K562 (cell line): ENCODE results near the gene ZBTB32. TPM values are rescaled to one million over a fixed set of nuclear protein-coding genes. Genes with fewer than 3 reads are reported as not detected.

ENCODE experiments used
- ASH1L ChIP-seq: fragments of 450-650 bp; IDR thresholded peaks from 2 replicates; pipeline ENCODE4 v1.6.1; 2018; ENCODE audit warnings: borderline replicate concordance, mild to moderate bottlenecking, low read depth; ENCODE audit not compliant: partially characterized antibody
- C11orf30 ChIP-seq: fragments of 450-650 bp; IDR thresholded peaks from 2 replicates; pipeline ENCODE4 v1.6.1; 2016; ENCODE audit warnings: low read depth, mild to moderate bottlenecking
- HDAC2 ChIP-seq: fragments of 450-650 bp; IDR thresholded peaks from 2 replicates; pipeline ENCODE4 v1.6.1; 2016; ENCODE audit warnings: mild to moderate bottlenecking
- HDAC8 ChIP-seq: fragments of 450-650 bp; IDR thresholded peaks from 2 replicates; pipeline ENCODE4 v1.6.1; 2016; ENCODE audit warnings: mild to moderate bottlenecking, missing genetic modification characterization, moderate library complexity, missing compliant biosample characterization
- MCM7 ChIP-seq, 2 experiments: fragments of 450-650 bp; IDR thresholded peaks; 2 replicates each; pipeline ENCODE4 v1.6.1; 2016 to 2018
- NBN ChIP-seq: fragments of 450-650 bp; IDR thresholded peaks from 2 replicates; pipeline ENCODE4 v1.6.1; 2016; ENCODE audit warnings: low read depth, mild to moderate bottlenecking
- NCOA4 ChIP-seq: fragments of 450-650 bp; IDR thresholded peaks from 2 replicates; pipeline ENCODE4 v1.6.1; 2018; ENCODE audit warnings: mild to moderate bottlenecking; ENCODE audit not compliant: partially characterized antibody
- POLR2G ChIP-seq: fragments of 200-400 bp; formaldehyde crosslinking; IDR thresholded peaks from 2 replicates; pipeline ENCODE4 v1.6.1; 2017; ENCODE audit warnings: low read depth, mild to moderate bottlenecking, antibody characterized with exemption, low read length, moderate library complexity
- RBBP5 ChIP-seq: fragments of 200-600 bp; sonication (generic); IDR thresholded peaks from 2 replicates; pipeline ENCODE4 v1.6.1; 2012; ENCODE audit warnings: borderline replicate concordance, mild to moderate bottlenecking, low read length, control low read depth, inconsistent platforms; ENCODE audit not compliant: insufficient read depth, poor library complexity, severe bottlenecking
- RNF2 ChIP-seq: sonication (generic); IDR thresholded peaks from 2 replicates; pipeline ENCODE4 v1.6.1; 2016
- SIN3B ChIP-seq: fragments of 450-650 bp; IDR thresholded peaks from 2 replicates; pipeline ENCODE4 v1.6.1; 2017; ENCODE audit warnings: low read depth, mild to moderate bottlenecking, moderate library complexity
- SMARCC2 ChIP-seq: fragments of 450-650 bp; IDR thresholded peaks from 2 replicates; pipeline ENCODE4 v1.6.1; 2017; ENCODE audit warnings: antibody characterized with exemption, moderate library complexity, mild to moderate bottlenecking, low read depth
- SRSF9 ChIP-seq: fragments of 200-400 bp; formaldehyde crosslinking; IDR thresholded peaks from 2 replicates; pipeline ENCODE4 v1.6.1; 2017; ENCODE audit warnings: low read depth, low read length, borderline replicate concordance
- TAF7 ChIP-seq: fragments of 450-650 bp; IDR thresholded peaks from 2 replicates; pipeline ENCODE4 v1.6.1; 2016; ENCODE audit warnings: missing genetic modification characterization, missing compliant biosample characterization
- THRA ChIP-seq: fragments of 450-650 bp; IDR thresholded peaks from 2 replicates; pipeline ENCODE4 v1.6.1; 2017; ENCODE audit warnings: mild to moderate bottlenecking, moderate library complexity
- ZBTB49 ChIP-seq: sonication (generic); formaldehyde crosslinking; IDR thresholded peaks from 2 replicates; pipeline ENCODE4 v1.8.0; 2022; ENCODE audit warnings: missing genetic modification reagents, mild to moderate bottlenecking, borderline replicate concordance
- ZNF175 ChIP-seq: fragments of 200-800 bp; sonication (Bioruptor generic); IDR thresholded peaks from 2 replicates; pipeline ENCODE4 v1.6.1; 2016; ENCODE audit warnings: low read depth, mild to moderate bottlenecking, missing genetic modification characterization, missing compliant biosample characterization
- ZNF436 ChIP-seq: fragments of 250-450, 450-650 bp; sonication (Bioruptor Pico); formaldehyde crosslinking; IDR thresholded peaks from 2 replicates; pipeline ENCODE4 v1.7.0; 2020; ENCODE audit warnings: mild to moderate bottlenecking
- polyA plus RNA-seq, 8 experiments: library from polyadenylated mRNA; depleted of rRNA in 4 of 8; stranded (reverse) in 5 of 8; unstranded in 3 of 8; fragments of >200 nt; fragmentation: Nextera tagmentation in 2 of 8; fragmentation: Illumina TruSeq in 1 of 8; extraction: Ambion mirVana in 2 of 8; extraction: Trizol in 1 of 8; gene quantifications; 2 replicates each; pipeline versions ENCODE4 v1.2.1 to v1.2.3, GENCODE V29; 2011 to 2014; ENCODE audit warnings: inconsistent platforms in 1 of 8, missing spikeins in 1 of 8
- total RNA-seq, 7 experiments: library from RNA; depleted of rRNA in 6 of 7; stranded (reverse); fragments of >200 nt in 6 of 7; fragmentation: Illumina TruSeq in 2 of 7; extraction: Trizol in 2 of 7; gene quantifications; 2 replicates each; pipeline versions ENCODE4 v1.2.1 to v1.2.3, GENCODE V29; 2011 to 2021; ENCODE audit warnings: low replicate concordance in 1 of 7
- TF ChIP-seq, protein P1 (sequence below): IDR thresholded peaks from 3 replicates; pipeline ENCODE4 v1.6.1; 2011; ENCODE audit warnings: borderline replicate concordance, mild to moderate bottlenecking, moderate library complexity; ENCODE audit not compliant: insufficient read length; ENCODE audit errors: extremely low read depth

The ZBTB32 gene
- total and polyA plus RNA-seq, 9 of the 15 experiments (the other 6 are each of a cell fraction or from before 2014, with no cell fraction given): 0.20 TPM; not detected in 8

DNA sequence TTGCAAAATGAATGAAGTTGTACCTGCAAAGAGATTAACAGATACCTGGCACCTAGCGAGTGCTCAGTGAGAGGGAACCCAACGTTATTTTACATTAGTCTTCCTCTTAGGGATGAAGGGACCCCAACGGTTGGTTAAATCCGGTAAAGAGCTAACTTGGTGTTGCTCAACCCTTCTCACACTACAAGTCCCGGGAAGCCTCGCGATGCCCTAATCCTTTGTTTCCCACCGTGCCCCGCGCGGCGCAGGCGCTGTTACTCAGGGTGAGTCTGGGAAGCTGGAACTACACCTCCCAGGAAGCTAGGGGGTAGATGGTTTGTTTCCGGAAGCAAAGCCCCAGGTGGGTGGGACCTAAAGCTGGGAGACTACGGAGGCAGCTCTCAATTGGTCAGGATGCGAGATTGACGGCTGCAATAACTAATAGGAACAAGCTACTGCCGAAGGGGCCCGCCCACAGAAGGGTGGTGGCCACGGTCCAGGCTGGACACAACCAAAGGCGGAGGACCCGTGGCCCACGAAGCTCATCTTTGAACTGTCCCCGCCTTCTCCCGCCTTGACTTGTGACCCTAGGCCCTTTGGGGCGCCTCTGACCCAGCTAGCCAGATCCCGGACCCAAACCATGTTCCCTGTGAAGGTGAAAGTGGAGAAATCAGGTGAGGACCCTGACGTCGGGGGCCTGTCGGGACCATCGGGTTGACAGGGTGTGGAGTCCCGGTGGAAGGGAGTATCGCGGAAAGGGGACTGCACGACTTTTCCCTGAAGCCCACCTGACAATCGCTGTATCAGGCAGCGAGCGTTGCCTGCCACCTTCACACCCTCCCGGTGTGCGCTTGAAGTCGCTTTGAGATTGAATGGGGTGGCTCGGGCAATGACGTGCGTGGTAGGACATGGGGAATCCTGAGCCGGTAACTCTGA is 44.0 kb downstream of the ZBTB32 start, which contains the start of gene LIN37 (continued):
- peak; percentile 21; the same call in 1 of the 2 replicates for TF ChIP-seq C11orf30
- TF ChIP-seq RBBP5: peak; percentile 62
- no peak for TF ChIP-seq ZNF436
- TF ChIP-seq, protein P1, sequence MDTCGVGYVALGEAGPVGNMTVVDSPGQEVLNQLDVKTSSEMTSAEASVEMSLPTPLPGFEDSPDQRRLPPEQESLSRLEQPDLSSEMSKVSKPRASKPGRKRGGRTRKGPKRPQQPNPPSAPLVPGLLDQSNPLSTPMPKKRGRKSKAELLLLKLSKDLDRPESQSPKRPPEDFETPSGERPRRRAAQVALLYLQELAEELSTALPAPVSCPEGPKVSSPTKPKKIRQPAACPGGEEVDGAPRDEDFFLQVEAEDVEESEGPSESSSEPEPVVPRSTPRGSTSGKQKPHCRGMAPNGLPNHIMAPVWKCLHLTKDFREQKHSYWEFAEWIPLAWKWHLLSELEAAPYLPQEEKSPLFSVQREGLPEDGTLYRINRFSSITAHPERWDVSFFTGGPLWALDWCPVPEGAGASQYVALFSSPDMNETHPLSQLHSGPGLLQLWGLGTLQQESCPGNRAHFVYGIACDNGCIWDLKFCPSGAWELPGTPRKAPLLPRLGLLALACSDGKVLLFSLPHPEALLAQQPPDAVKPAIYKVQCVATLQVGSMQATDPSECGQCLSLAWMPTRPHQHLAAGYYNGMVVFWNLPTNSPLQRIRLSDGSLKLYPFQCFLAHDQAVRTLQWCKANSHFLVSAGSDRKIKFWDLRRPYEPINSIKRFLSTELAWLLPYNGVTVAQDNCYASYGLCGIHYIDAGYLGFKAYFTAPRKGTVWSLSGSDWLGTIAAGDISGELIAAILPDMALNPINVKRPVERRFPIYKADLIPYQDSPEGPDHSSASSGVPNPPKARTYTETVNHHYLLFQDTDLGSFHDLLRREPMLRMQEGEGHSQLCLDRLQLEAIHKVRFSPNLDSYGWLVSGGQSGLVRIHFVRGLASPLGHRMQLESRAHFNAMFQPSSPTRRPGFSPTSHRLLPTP: no peak
- TF ChIP-seq NBN: no peak
- TF ChIP-seq SMARCC2: no peak
- no peak for TF ChIP-seq ZBTB49 (CRISPR knock-in tag)
- no peak for TF ChIP-seq NCOA4
- peak; percentile 88 for TF ChIP-seq POLR2G
- TF ChIP-seq RNF2: no peak
- no peak for TF ChIP-seq SRSF9
- no peak for TF ChIP-seq THRA
- no peak for TF ChIP-seq MCM7 (IDR thresholded peaks at IDR 0.05)
- peak; percentile 92 for TF ChIP-seq ASH1L
- no peak for TF ChIP-seq ZNF175
- no peak for TF ChIP-seq HDAC8 (tag)
- TF ChIP-seq TAF7 (tag): no peak
- peak; percentile 36; the same call in 1 of the 2 replicates for TF ChIP-seq HDAC2
- no peak for TF ChIP-seq SIN3B
